AML-193 (cell line): ENCODE results near the gene NGEF.

Experiments used
- DNase-seq, 2 experiments: peaks; one replicate each; lab custom pipeline; 2025; lab: John Stamatoyannopoulos, UW

The NGEF gene

GRCh38 chr2:232884549-232885263 lies 128.3 kb downstream of the NGEF start:
- no peak for DNase-seq

- no peak for DNase-seq
Observed at GRCh38 chr2:232884001-232884421, 129.0 kb downstream of the NGEF start.

- no peak for DNase-seq
Observed at GRCh38 chr2:232883116-232883721, 129.8 kb downstream of the NGEF start.

- DNase-seq, result no peak
Observed at GRCh38 chr2:232882505-232883115, 130.4 kb downstream of the NGEF start.

GRCh38 chr2:232882085-232882484 lies 131.0 kb downstream of the NGEF start:
- DNase-seq, result no peak

GRCh38 chr2:232880764-232881351 lies 132.2 kb downstream of the NGEF start:
- no peak for DNase-seq

- no peak for DNase-seq
Observed at GRCh38 chr2:232879618-232880494, 133.2 kb downstream of the NGEF start.

- no peak for DNase-seq
Observed at GRCh38 chr2:232878855-232879617, 134.0 kb downstream of the NGEF start.

- no peak for DNase-seq
Observed at GRCh38 chr2:232877940-232878511, 135.0 kb downstream of the NGEF start.

- DNase-seq, result no peak
Observed at GRCh38 chr2:232876978-232877441, 136.0 kb downstream of the NGEF start.

- no peak for DNase-seq
Observed at GRCh38 chr2:232876161-232876977, 136.7 kb downstream of the NGEF start.

- DNase-seq, result no peak
Observed at GRCh38 chr2:232875256-232876121, 137.6 kb downstream of the NGEF start.

- no peak for DNase-seq
Observed at GRCh38 chr2:232874677-232875223, 138.3 kb downstream of the NGEF start.

- DNase-seq, result no peak
Observed at GRCh38 chr2:232873909-232874641, 139.0 kb downstream of the NGEF start.

GRCh38 chr2:232873292-232873908 lies 139.7 kb downstream of the NGEF start:
- no peak for DNase-seq

- DNase-seq, result no peak
Observed at GRCh38 chr2:232872826-232873225, 140.2 kb downstream of the NGEF start.
